PC-3 (cell line): Measurements from ENCODE around the gene PELI2. TPM values are rescaled to one million over a fixed set of nuclear protein-coding genes. Genes with fewer than 3 reads are reported as not detected.

Experiments used
- ATAC-seq: fragments of 200-7000 bp; cut with Tn5 transposase; 2 replicates; pipeline ENCODE4 v1.9.1; 2020; ENCODE audit warnings: mild to moderate bottlenecking, moderate library complexity
- BruUV-seq: library from RNA; stranded (reverse); fragments of 400-500 nt; replicated peaks from 2 replicates; lab custom pipeline; 2021; lab: Mats Ljungman, UMichigan
- CTCF ChIA-PET: fragments of 300-600 bp; sonication (Branson Sonifier 250); formaldehyde crosslinking; loops from one replicate; lab custom pipeline; 2022; ENCODE audit warnings: antibody characterized with exemption; lab: Charles Lee
- POLR2A ChIA-PET: fragments of 300-600 bp; sonication (Branson Sonifier 250); formaldehyde crosslinking; loops from one replicate; lab custom pipeline; 2022; ENCODE audit warnings: antibody characterized with exemption; ENCODE audit not compliant: unreplicated experiment; lab: Charles Lee
- DNase-seq: peaks from one replicate; pipeline ENCODE4 v3.0.0-alpha.2; 2015
- H2AFZ ChIP-seq: fragments of 300-600 bp; sonication (generic); 2 replicates; pipeline ENCODE4 v1.6.0; 2016; ENCODE audit warnings: antibody characterized with exemption, low read length
- H3F3A ChIP-seq: fragments of 300-600 bp; sonication (generic); one replicate; pipeline ENCODE4 v1.6.0; 2017; ENCODE audit warnings: antibody characterized with exemption, low read length, control low read depth, mild to moderate bottlenecking; ENCODE audit not compliant: unreplicated experiment
- H3K27ac ChIP-seq: fragments of 300-600 bp; sonication (generic); 2 replicates; pipeline ENCODE4 v1.5.1; 2016; ENCODE audit warnings: mild to moderate bottlenecking, low read length
- H3K27me3 ChIP-seq: fragments of 300-600 bp; sonication (generic); 2 replicates; pipeline ENCODE4 v1.6.1; 2016; ENCODE audit warnings: low read length, mixed read lengths
- H3K36me3 ChIP-seq: fragments of 300-600 bp; sonication (generic); 2 replicates; pipeline ENCODE4 v1.6.1; 2016; ENCODE audit warnings: low read depth, mixed run types, low read length, mixed read lengths
- H3K4me1 ChIP-seq: fragments of 300-600 bp; sonication (generic); 2 replicates; pipeline ENCODE4 v1.5.1; 2016; ENCODE audit warnings: low read length; ENCODE audit not compliant: insufficient read depth
- H3K4me2 ChIP-seq: fragments of 300-600 bp; sonication (generic); 2 replicates; pipeline ENCODE4 v1.6.0; 2016; ENCODE audit warnings: low read length
- H3K4me3 ChIP-seq: fragments of 300-600 bp; sonication (generic); 2 replicates; pipeline ENCODE4 v1.5.1; 2016; ENCODE audit warnings: mild to moderate bottlenecking, low read length, mixed read lengths
- H3K79me2 ChIP-seq: fragments of 300-600 bp; sonication (generic); 2 replicates; pipeline ENCODE4 v1.6.1; 2017; ENCODE audit warnings: low read length, mixed read lengths
- H3K9ac ChIP-seq: fragments of 300-600 bp; sonication (generic); 2 replicates; pipeline ENCODE4 v1.6.0; 2016; ENCODE audit warnings: mild to moderate bottlenecking, low read length
- H3K9me2 ChIP-seq: fragments of 300-600 bp; sonication (generic); replicated peaks from 2 replicates; pipeline ENCODE4 v1.6.1; 2016; ENCODE audit warnings: mixed run types, low read length, mixed read lengths
- H3K9me3 ChIP-seq: fragments of 300-600 bp; sonication (generic); 2 replicates; pipeline ENCODE4 v1.6.1; 2016; ENCODE audit warnings: low read length, mixed read lengths
- H4K20me1 ChIP-seq: fragments of 300-600 bp; sonication (generic); 2 replicates; pipeline ENCODE4 v1.6.1; 2016; ENCODE audit warnings: low read length, mixed read lengths
- CTCF ChIP-seq: fragments of 300-600 bp; sonication (generic); conservative IDR thresholded peaks from 2 replicates; pipeline ENCODE4 v1.5.1; 2017; ENCODE audit warnings: antibody characterized with exemption, low read depth, mild to moderate bottlenecking, low read length
- EZH2 ChIP-seq: fragments of 300-600 bp; sonication (generic); IDR thresholded peaks from one replicate; pipeline ENCODE4 v1.6.1; 2017; ENCODE audit warnings: antibody characterized with exemption, mild to moderate bottlenecking, low read length; ENCODE audit not compliant: unreplicated experiment
- EZH2phosphoT487 ChIP-seq: fragments of 300-600 bp; sonication (generic); IDR thresholded peaks from 2 replicates; pipeline ENCODE4 v1.6.1; 2018; ENCODE audit warnings: mild to moderate bottlenecking, antibody characterized with exemption, low read length, borderline replicate concordance
- intact Hi-C: fragments of 100-400 bp; cut with micrococcal nuclease; formaldehyde crosslinking; loops from 2 replicates; pipeline ENCODE4 v1.9.0; 2023
- total RNA-seq: library from RNA; depleted of rRNA; stranded (reverse); fragments of >200 nt; gene quantifications from 2 replicates; pipeline ENCODE4 v1.2.3, GENCODE V29; 2014

The PELI2 gene
- total RNA-seq, 1 experiment from 2014 or later = 0.11 TPM

DNA sequence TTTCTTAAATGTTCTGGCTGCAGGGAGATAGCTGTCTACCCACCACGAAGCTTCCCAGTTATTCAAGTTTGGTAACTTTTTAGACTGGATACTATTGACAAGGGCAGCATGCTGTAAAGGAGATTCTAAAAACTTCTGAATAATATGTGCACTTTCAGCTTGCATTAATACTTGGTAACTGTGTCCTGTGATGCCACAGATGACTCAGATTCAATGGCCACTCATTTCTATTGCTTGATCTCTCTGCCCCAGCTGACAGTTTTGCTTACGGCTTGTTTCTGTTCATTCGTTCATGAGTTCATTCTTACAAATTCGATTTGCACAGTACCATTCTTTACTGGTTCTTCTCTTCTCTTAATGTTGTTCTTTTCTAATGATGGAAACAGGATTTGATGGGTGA is 142.8 kb downstream of the PELI2 start:
- TF ChIP-seq EZH2phosphoT487 (no peak), EZH2 (no peak), CTCF (no peak)
- ATAC-seq = no peak
- no peaks in the 10 kb centered on the region for H3K9me3 ChIP-seq
- no peak overlapping the region for H2AFZ ChIP-seq
- ChIA-PET CTCF (no interaction called here), POLR2A (no interaction called here)
- no peaks in the 10 kb centered on the region for H3F3A ChIP-seq
- H3K4me2 ChIP-seq = no peak overlapping the region
- H3K36me3 ChIP-seq = no peaks in the 10 kb centered on the region
- H3K27me3 ChIP-seq = peaks cover 69% of the 10 kb centered on the region
- no TSS peak for BruUV-seq
- intact Hi-C loops = no loop called here
- H3K9ac ChIP-seq = no peak overlapping the region
- no peak overlapping the region for H3K4me3 ChIP-seq
- H3K4me1 ChIP-seq = no peaks in the 10 kb centered on the region
- no peaks in the 10 kb centered on the region for H4K20me1 ChIP-seq
- no peak overlapping the region for H3K27ac ChIP-seq
- H3K9me2 ChIP-seq = no peaks in the 10 kb centered on the region
- no peaks in the 10 kb centered on the region for H3K79me2 ChIP-seq
- DNase-seq = no peak

GRCh38 chr14:56262530-56262929 is 144.3 kb downstream of the PELI2 start:
- POLR2A ChIA-PET = no interaction called here

DNA sequence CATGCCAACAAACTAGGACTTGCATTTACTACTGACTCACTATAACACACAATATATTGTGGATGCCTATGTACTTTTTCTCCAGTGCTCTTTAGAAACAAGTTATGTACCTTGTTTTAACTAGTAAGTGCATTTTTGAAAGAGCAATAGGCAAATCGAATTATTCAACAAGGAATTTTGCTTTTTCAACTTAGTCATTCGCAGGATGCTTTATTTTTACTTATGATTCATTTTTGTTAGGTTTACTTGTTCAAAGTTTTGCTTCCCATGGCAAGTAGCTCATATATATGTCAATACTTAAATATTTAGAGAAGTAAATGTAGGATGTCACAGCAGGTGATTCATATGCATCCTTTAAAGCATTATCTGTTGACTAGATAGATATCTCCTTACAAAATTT is 149.8 kb downstream of the PELI2 start:
- intact Hi-C loops = no loop called here
- DNase-seq = peak; percentile 66
- peak overlapping the region; percentile 58 for H3K27ac ChIP-seq

More at GRCh38 chr14:56262530-56262929, 144.3 kb downstream of the PELI2 start:
- H3K9ac ChIP-seq = no peak overlapping the region
- no peak for TF ChIP-seq CTCF
- no peak for TF ChIP-seq EZH2phosphoT487
- TF ChIP-seq EZH2 = no peak
- no peak overlapping the region for H3K4me2 ChIP-seq
- H3K4me3 ChIP-seq = no peak overlapping the region
- no peaks in the 10 kb centered on the region for H3K9me2 ChIP-seq
- peaks cover 73% of the 10 kb centered on the region for H3K27me3 ChIP-seq
- BruUV-seq = no TSS peak
- no peaks in the 10 kb centered on the region for H3K9me3 ChIP-seq
- no peaks in the 10 kb centered on the region for H4K20me1 ChIP-seq
- H2AFZ ChIP-seq = no peak overlapping the region
- H3F3A ChIP-seq = no peaks in the 10 kb centered on the region
- H3K27ac ChIP-seq = no peak overlapping the region
- CTCF ChIA-PET = no interaction called here
- H3K4me1 ChIP-seq = peaks cover 3% of the 10 kb centered on the region
- H3K79me2 ChIP-seq = no peaks in the 10 kb centered on the region
- ATAC-seq = no peak
- DNase-seq = no peak
- no peaks in the 10 kb centered on the region for H3K36me3 ChIP-seq
- intact Hi-C loops = no loop called here

More for the DNA sequence above, 149.8 kb downstream of the PELI2 start:
- peak; percentile 29 for ATAC-seq
- no peaks in the 10 kb centered on the region for H3K9me2 ChIP-seq
- ChIA-PET POLR2A (no interaction called here), CTCF (no interaction called here)
- H2AFZ ChIP-seq = no peak overlapping the region
- H3K27me3 ChIP-seq = peaks cover 43% of the 10 kb centered on the region
- no peak overlapping the region for H3K4me2 ChIP-seq
- H3K36me3 ChIP-seq = no peaks in the 10 kb centered on the region
- H4K20me1 ChIP-seq = no peaks in the 10 kb centered on the region
- no peaks in the 10 kb centered on the region for H3K79me2 ChIP-seq
- no peaks in the 10 kb centered on the region for H3K9me3 ChIP-seq
- no peak overlapping the region for H3K4me3 ChIP-seq
- H3K4me1 ChIP-seq = peaks cover 22% of the 10 kb centered on the region
- no peaks in the 10 kb centered on the region for H3F3A ChIP-seq
- no TSS peak for BruUV-seq
- TF ChIP-seq EZH2phosphoT487 (no peak), CTCF (no peak), EZH2 (no peak)
- H3K9ac ChIP-seq = no peak overlapping the region
